Measurements from ENCODE around the gene EBLN2.

EBLN2 gene

DNA sequence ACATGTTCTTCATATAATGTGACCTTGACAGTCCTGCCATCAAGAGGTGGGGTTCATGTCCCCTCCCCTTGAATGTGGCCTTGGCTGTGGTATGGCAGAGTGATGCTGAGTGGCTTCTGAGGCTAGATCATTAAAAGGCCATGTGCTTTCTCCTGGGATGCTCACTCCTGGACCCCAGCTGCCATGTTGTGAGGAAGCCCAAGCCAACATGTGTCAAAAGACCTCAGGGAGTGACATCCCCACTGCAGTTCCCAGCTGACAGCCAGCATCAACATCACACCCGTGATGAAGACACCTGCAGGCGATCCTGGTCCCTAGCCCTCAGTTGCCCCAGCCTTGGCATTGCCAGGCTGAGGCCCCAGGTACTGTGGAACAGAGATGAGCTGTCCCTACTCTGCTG, 36.6 kb downstream of the EBLN2 start:
- in situ Hi-C loops (cut with MboI; ENCODE audit: low sequenced_read_pairs, unreplicated experiment), result loop anchor here (25.0 kb wide), 2 partner anchors 436 to 1386 kb away; no protein-coding TSS in a partner anchor
- TF ChIP-seq, protein P1, sequence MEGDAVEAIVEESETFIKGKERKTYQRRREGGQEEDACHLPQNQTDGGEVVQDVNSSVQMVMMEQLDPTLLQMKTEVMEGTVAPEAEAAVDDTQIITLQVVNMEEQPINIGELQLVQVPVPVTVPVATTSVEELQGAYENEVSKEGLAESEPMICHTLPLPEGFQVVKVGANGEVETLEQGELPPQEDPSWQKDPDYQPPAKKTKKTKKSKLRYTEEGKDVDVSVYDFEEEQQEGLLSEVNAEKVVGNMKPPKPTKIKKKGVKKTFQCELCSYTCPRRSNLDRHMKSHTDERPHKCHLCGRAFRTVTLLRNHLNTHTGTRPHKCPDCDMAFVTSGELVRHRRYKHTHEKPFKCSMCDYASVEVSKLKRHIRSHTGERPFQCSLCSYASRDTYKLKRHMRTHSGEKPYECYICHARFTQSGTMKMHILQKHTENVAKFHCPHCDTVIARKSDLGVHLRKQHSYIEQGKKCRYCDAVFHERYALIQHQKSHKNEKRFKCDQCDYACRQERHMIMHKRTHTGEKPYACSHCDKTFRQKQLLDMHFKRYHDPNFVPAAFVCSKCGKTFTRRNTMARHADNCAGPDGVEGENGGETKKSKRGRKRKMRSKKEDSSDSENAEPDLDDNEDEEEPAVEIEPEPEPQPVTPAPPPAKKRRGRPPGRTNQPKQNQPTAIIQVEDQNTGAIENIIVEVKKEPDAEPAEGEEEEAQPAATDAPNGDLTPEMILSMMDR (IDR thresholded peaks at IDR 0.05; ENCODE audit: borderline replicate concordance, control extremely low read depth, extremely low read depth, insufficient read depth, missing control alignments), result no peak
- no peak for DNase-seq (ENCODE audit: low spot score)

DNA sequence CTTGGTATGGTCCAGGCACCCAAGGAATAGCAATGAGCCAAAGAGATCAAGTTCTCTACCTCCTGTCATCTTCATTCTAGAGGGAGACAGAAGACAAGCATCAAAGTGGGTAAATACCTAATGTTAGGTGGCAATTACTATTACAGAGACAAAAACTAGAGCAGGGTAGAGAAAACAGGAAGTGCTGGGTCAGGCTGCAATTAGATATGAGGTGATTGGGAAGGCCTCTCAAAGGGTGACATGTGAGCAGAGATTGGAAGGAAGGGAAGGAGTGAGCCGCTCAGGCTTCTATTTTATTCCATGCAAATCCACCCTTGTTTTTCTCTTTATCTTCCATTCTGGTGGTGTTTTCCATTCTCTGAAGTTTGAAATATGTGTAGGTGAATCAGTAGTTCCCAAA, 37.4 kb downstream of the EBLN2 start:
- in situ Hi-C loops (cut with MboI; ENCODE audit: low sequenced_read_pairs, unreplicated experiment), result loop anchor here (25.0 kb wide), 2 partner anchors 437 to 1387 kb away; no protein-coding TSS in a partner anchor
- no peak for DNase-seq (ENCODE audit: low spot score)
- TF ChIP-seq, protein P1 (IDR thresholded peaks at IDR 0.05; ENCODE audit: borderline replicate concordance, control extremely low read depth, extremely low read depth, insufficient read depth, missing control alignments), result no peak

DNA sequence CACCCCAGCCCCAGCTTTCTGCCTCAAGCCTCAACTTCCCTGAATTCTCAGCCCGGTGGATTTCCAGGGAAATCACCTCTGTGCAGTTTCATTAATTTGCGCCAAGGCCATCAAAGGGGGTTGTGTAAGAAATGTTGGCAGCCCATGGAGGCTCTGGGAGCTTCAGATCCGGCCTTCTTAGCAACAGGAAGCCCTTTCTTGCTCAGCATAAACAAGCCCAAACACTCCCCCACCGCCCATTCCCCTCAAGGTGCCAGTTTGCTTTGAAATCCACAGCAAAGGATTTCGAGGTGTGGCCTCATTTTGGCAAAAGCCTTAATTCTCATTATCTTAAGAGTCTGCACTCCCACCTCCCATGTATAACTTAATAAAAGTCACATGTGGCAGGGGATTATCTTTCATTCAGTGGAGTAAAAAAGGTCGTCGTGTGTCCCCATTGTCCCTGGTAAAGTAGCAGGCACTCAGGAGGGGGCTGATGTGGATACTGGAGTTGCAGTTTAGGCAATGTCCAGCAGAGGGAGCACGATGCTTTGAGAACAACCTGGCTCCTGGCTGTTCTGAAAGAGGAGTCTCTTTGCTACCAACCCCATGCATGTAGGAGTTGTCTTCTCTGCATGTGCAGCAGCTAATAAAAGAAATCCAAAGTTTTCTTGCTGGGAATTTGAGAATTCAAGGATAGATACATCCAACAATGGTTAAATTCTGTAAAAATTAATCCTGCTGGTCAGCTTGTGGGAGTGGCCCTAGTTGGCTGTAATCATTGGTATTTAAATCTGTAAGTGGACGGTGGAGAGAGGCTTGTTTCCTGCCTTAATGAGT, 39.5 kb downstream of the EBLN2 start:
- TF ChIP-seq, protein P1 (IDR thresholded peaks at IDR 0.05; ENCODE audit: borderline replicate concordance, control extremely low read depth, extremely low read depth, insufficient read depth, missing control alignments), result peak; percentile 84
- peak; percentile 90 for DNase-seq (ENCODE audit: low spot score)
- in situ Hi-C loops (cut with MboI; ENCODE audit: low sequenced_read_pairs, unreplicated experiment), result loop anchor here (10.0 kb wide), 2 partner anchors 334 to 394 kb away; no protein-coding TSS in a partner anchor

DNA sequence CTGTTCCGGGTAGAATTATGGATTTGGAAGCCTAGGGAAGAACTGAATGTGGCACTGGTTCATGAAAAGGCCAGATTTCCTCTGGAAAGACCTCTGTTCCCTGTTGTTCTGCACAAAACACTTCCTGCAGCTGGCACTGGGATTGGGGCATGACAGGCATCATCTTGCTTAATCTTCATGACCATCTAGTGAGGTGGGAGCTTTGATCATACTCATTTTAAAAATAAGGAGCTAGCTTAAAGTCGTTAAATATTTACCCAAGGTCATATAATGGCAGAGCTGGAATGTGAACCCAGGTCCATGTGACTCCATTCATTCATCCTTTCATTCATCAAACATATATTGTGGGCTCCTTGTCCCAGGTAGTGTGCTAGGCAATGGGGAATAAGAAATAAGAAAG, 40.4 kb downstream of the EBLN2 start:
- TF ChIP-seq, protein P1 (IDR thresholded peaks at IDR 0.05; ENCODE audit: borderline replicate concordance, control extremely low read depth, extremely low read depth, insufficient read depth, missing control alignments), result no peak
- no peak for DNase-seq (ENCODE audit: low spot score)
- in situ Hi-C loops (cut with MboI; ENCODE audit: low sequenced_read_pairs, unreplicated experiment), result loop anchor here (10.0 kb wide), 2 partner anchors 333 to 393 kb away; no protein-coding TSS in a partner anchor

DNA sequence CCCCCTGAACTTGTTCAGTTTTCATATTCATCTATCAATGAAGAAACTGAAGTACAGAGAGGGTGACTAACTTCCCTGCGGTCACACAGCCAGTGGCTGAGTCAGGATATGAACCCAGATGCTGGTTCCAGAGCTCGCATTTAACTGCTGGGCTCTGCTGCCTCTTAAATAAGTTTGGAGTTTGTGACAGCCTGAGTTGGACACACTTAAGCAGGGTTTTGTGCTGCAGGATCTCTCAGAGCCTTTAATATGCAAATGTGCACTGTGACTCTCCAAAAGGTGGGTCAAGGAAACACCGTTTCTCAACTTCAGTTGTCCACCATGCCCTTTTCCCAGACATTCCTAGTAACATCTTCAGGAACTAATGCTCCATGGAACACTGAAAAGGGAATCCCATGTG, 45.8 kb downstream of the EBLN2 start:
- in situ Hi-C loops (cut with MboI; ENCODE audit: low sequenced_read_pairs, unreplicated experiment), result loop anchor here (10.0 kb wide), 2 partner anchors 328 to 388 kb away; no protein-coding TSS in a partner anchor
- TF ChIP-seq, protein P1 (IDR thresholded peaks at IDR 0.05; ENCODE audit: borderline replicate concordance, control extremely low read depth, extremely low read depth, insufficient read depth, missing control alignments), result no peak
- no peak for DNase-seq (ENCODE audit: low spot score)

DNA sequence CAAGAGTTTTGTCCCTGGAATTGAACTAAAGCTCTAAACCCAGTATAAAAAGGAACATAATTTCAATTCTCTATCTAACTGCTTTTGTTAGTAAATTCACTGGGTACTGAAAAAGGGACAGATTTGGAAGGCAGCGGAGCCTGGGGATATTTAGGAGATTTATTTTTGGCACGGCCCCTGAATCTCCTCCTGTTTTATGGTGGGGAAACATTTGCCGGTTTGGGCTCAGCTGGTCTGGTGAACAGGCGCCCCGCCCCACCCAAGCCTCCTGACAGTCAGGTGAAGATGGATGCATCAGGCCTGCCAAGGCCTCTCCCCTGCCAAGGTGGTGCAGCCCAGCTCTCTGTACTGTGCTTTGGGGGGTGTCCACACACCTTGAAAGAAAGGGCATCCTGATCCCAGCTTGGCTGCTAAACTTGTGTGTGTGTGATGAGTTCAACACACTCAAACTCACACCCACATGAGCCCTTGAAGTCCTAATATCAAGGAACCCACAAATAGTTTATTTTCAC, 46.3 kb downstream of the EBLN2 start:
- in situ Hi-C loops (cut with MboI; ENCODE audit: low sequenced_read_pairs, unreplicated experiment), result loop anchor here (10.0 kb wide), 2 partner anchors 327 to 387 kb away; no protein-coding TSS in a partner anchor
- TF ChIP-seq, protein P1 (IDR thresholded peaks at IDR 0.05; ENCODE audit: borderline replicate concordance, control extremely low read depth, extremely low read depth, insufficient read depth, missing control alignments), result no peak
- no peak for DNase-seq (ENCODE audit: low spot score)

All from GM13976 (cell line).